ENCODE measurements around the gene SYCE3.
A peak's percentile ranks its signal among the peaks of the same experiment; 100 is the strongest.

SYCE3 gene

DNA sequence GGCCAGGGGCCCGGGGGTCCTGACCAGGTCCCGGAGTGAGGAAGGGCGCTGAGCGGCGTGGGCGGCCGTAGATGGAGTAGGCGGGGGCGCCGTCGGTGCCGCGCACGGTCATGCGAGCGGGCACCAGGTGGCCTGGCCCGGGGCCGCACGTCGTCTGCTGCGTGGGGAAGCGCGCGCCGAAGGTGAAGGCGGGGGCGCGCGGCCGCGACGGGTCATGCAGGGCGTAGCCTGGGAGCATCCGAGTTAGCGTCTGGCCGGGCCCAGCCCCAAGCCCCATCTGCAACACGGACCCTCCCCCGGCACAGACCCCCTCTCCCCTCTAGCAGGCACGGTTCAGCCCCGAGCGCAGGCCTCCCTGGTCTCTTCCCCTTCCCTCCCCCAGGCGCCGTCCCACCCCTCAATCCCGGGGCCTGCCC, 31.2 kb downstream of the SYCE3 start (continued):
- TF ChIP-seq, protein P1, sequence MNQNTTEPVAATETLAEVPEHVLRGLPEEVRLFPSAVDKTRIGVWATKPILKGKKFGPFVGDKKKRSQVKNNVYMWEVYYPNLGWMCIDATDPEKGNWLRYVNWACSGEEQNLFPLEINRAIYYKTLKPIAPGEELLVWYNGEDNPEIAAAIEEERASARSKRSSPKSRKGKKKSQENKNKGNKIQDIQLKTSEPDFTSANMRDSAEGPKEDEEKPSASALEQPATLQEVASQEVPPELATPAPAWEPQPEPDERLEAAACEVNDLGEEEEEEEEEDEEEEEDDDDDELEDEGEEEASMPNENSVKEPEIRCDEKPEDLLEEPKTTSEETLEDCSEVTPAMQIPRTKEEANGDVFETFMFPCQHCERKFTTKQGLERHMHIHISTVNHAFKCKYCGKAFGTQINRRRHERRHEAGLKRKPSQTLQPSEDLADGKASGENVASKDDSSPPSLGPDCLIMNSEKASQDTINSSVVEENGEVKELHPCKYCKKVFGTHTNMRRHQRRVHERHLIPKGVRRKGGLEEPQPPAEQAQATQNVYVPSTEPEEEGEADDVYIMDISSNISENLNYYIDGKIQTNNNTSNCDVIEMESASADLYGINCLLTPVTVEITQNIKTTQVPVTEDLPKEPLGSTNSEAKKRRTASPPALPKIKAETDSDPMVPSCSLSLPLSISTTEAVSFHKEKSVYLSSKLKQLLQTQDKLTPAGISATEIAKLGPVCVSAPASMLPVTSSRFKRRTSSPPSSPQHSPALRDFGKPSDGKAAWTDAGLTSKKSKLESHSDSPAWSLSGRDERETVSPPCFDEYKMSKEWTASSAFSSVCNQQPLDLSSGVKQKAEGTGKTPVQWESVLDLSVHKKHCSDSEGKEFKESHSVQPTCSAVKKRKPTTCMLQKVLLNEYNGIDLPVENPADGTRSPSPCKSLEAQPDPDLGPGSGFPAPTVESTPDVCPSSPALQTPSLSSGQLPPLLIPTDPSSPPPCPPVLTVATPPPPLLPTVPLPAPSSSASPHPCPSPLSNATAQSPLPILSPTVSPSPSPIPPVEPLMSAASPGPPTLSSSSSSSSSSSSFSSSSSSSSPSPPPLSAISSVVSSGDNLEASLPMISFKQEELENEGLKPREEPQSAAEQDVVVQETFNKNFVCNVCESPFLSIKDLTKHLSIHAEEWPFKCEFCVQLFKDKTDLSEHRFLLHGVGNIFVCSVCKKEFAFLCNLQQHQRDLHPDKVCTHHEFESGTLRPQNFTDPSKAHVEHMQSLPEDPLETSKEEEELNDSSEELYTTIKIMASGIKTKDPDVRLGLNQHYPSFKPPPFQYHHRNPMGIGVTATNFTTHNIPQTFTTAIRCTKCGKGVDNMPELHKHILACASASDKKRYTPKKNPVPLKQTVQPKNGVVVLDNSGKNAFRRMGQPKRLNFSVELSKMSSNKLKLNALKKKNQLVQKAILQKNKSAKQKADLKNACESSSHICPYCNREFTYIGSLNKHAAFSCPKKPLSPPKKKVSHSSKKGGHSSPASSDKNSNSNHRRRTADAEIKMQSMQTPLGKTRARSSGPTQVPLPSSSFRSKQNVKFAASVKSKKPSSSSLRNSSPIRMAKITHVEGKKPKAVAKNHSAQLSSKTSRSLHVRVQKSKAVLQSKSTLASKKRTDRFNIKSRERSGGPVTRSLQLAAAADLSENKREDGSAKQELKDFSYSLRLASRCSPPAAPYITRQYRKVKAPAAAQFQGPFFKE (tag by site-specific recombination; IDR thresholded peaks at IDR 0.05; ENCODE audit: borderline replicate concordance), result no peak
- TF ChIP-seq MYNN (tag by site-specific recombination; IDR thresholded peaks at IDR 0.05; ENCODE audit: borderline replicate concordance) (no peak), ZNF791 (tag by site-specific recombination; IDR thresholded peaks at IDR 0.05) (no peak), ZBTB21 (tag by site-specific recombination; IDR thresholded peaks at IDR 0.05) (no peak), ZNF701 (tag by site-specific recombination; IDR thresholded peaks at IDR 0.05) (no peak), ZNF114 (tag by site-specific recombination; IDR thresholded peaks at IDR 0.05) (no peak), ZNF354C (tag by site-specific recombination; IDR thresholded peaks at IDR 0.05; ENCODE audit: borderline replicate concordance, low read depth) (no peak)
- TF ChIP-seq, protein P2, sequence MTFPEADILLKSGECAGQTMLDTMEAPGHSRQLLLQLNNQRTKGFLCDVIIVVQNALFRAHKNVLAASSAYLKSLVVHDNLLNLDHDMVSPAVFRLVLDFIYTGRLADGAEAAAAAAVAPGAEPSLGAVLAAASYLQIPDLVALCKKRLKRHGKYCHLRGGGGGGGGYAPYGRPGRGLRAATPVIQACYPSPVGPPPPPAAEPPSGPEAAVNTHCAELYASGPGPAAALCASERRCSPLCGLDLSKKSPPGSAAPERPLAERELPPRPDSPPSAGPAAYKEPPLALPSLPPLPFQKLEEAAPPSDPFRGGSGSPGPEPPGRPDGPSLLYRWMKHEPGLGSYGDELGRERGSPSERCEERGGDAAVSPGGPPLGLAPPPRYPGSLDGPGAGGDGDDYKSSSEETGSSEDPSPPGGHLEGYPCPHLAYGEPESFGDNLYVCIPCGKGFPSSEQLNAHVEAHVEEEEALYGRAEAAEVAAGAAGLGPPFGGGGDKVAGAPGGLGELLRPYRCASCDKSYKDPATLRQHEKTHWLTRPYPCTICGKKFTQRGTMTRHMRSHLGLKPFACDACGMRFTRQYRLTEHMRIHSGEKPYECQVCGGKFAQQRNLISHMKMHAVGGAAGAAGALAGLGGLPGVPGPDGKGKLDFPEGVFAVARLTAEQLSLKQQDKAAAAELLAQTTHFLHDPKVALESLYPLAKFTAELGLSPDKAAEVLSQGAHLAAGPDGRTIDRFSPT (tag by site-specific recombination; IDR thresholded peaks at IDR 0.05), result no peak
- TF ChIP-seq, protein P3, sequence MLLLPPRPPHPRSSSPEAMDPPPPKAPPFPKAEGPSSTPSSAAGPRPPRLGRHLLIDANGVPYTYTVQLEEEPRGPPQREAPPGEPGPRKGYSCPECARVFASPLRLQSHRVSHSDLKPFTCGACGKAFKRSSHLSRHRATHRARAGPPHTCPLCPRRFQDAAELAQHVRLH (tag by site-specific recombination; IDR thresholded peaks at IDR 0.05), result no peak
- TF ChIP-seq, protein P4, sequence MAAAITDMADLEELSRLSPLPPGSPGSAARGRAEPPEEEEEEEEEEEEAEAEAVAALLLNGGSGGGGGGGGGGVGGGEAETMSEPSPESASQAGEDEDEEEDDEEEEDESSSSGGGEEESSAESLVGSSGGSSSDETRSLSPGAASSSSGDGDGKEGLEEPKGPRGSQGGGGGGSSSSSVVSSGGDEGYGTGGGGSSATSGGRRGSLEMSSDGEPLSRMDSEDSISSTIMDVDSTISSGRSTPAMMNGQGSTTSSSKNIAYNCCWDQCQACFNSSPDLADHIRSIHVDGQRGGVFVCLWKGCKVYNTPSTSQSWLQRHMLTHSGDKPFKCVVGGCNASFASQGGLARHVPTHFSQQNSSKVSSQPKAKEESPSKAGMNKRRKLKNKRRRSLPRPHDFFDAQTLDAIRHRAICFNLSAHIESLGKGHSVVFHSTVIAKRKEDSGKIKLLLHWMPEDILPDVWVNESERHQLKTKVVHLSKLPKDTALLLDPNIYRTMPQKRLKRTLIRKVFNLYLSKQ (tag by site-specific recombination; IDR thresholded peaks at IDR 0.05; ENCODE audit: borderline replicate concordance), result no peak

DNA sequence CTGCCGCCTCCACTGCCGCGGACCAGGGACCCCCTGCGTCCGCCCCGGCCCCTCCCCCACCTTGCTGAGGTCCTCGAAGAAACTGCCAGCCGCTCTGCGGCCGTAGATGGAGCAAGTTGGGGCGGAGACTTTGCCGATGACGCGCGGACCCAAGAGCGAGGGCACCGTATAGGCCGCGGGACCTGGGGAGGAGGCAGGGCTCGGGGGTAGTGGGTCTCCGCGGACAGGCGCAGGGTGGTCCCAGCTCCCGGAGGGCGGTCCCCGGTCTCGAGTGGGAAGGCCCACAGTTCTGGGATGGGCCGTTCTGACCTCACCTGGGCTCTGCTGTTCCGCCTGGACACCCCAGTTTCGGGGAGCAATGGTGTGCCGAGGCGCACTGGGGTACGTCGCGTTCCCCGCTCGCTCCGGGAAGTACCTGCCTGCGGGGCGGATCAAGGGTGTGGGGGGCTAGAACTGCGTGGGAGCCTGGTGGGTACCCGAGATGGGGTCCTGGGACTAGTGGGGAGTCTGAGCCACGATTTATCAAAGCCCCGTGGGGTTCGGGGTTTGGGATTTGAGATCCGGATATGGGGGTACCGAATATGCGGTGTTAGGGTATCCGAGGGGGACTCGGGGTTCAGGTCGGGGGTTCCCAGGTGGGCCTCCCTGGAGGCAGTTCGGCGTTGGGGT, 31.7 kb downstream of the SYCE3 start:
- Histone ChIP-seq H3K9me3 (ENCODE audit: control insufficient read depth, insufficient read depth, low read depth, low read length) (no peaks in the 10 kb centered on the region), H3K4me3 (ENCODE audit: low read depth, low read length) (peak overlapping the region; percentile 4; the same call in 1 of the 2 replicates), H3K4me1 (ENCODE audit: control insufficient read depth, insufficient read depth, low read length) (no peaks in the 10 kb centered on the region; the same call in 1 of the 2 replicates), H3K36me3 (ENCODE audit: control insufficient read depth in 2 of 2, insufficient read depth in 1 of 2, low read length in 2 of 2) (no peaks in the 10 kb centered on the region), H3K27ac (ENCODE audit: extremely low read depth, low read depth, low read length) (no peak overlapping the region; the same call in 1 of the 2 replicates)
- ChIA-PET CTCF (no interaction called here), POLR2A (no interaction called here)
- TF ChIP-seq, protein P5, sequence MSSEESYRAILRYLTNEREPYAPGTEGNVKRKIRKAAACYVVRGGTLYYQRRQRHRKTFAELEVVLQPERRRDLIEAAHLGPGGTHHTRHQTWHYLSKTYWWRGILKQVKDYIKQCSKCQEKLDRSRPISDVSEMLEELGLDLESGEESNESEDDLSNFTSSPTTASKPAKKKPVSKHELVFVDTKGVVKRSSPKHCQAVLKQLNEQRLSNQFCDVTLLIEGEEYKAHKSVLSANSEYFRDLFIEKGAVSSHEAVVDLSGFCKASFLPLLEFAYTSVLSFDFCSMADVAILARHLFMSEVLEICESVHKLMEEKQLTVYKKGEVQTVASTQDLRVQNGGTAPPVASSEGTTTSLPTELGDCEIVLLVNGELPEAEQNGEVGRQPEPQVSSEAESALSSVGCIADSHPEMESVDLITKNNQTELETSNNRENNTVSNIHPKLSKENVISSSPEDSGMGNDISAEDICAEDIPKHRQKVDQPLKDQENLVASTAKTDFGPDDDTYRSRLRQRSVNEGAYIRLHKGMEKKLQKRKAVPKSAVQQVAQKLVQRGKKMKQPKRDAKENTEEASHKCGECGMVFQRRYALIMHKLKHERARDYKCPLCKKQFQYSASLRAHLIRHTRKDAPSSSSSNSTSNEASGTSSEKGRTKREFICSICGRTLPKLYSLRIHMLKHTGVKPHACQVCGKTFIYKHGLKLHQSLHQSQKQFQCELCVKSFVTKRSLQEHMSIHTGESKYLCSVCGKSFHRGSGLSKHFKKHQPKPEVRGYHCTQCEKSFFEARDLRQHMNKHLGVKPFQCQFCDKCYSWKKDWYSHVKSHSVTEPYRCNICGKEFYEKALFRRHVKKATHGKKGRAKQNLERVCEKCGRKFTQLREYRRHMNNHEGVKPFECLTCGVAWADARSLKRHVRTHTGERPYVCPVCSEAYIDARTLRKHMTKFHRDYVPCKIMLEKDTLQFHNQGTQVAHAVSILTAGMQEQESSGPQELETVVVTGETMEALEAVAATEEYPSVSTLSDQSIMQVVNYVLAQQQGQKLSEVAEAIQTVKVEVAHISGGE (tag by site-specific recombination; conservative IDR thresholded peaks at IDR 0.05; ENCODE audit: low read depth), result no peak
- TF ChIP-seq ZNF76 (tag by site-specific recombination; IDR thresholded peaks at IDR 0.05; ENCODE audit: borderline replicate concordance, low read depth) (no peak), ZNF571 (tag by site-specific recombination; IDR thresholded peaks at IDR 0.05) (no peak)
- TF ChIP-seq, protein P6, sequence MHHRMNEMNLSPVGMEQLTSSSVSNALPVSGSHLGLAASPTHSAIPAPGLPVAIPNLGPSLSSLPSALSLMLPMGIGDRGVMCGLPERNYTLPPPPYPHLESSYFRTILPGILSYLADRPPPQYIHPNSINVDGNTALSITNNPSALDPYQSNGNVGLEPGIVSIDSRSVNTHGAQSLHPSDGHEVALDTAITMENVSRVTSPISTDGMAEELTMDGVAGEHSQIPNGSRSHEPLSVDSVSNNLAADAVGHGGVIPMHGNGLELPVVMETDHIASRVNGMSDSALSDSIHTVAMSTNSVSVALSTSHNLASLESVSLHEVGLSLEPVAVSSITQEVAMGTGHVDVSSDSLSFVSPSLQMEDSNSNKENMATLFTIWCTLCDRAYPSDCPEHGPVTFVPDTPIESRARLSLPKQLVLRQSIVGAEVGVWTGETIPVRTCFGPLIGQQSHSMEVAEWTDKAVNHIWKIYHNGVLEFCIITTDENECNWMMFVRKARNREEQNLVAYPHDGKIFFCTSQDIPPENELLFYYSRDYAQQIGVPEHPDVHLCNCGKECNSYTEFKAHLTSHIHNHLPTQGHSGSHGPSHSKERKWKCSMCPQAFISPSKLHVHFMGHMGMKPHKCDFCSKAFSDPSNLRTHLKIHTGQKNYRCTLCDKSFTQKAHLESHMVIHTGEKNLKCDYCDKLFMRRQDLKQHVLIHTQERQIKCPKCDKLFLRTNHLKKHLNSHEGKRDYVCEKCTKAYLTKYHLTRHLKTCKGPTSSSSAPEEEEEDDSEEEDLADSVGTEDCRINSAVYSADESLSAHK (tag by site-specific recombination; IDR thresholded peaks at IDR 0.05), result peak; percentile 64; the same call in 1 of the 2 replicates
- TF ChIP-seq, protein P7, sequence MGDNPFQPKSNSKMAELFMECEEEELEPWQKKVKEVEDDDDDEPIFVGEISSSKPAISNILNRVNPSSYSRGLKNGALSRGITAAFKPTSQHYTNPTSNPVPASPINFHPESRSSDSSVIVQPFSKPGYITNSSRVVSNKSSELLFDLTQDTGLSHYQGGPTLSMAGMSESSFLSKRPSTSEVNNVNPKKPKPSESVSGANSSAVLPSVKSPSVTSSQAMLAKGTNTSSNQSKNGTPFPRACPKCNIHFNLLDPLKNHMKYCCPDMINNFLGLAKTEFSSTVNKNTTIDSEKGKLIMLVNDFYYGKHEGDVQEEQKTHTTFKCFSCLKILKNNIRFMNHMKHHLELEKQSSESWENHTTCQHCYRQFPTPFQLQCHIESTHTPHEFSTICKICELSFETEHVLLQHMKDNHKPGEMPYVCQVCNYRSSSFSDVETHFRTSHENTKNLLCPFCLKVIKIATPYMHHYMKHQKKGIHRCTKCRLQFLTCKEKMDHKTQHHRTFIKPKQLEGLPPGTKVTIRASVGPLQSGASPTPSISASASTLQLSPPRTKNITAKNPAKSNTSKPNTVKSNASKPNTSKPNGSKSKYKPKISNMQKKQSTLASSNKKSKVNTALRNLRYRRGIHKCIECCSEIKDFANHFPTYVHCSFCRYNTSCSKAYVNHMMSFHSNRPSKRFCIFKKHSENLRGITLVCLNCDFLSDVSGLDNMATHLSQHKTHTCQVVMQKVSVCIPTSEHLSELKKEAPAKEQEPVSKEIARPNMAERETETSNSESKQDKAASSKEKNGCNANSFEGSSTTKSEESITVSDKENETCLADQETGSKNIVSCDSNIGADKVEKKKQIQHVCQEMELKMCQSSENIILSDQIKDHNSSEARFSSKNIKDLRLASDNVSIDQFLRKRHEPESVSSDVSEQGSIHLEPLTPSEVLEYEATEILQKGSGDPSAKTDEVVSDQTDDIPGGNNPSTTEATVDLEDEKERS (tag by site-specific recombination; IDR thresholded peaks at IDR 0.05), result no peak
